Sigmoid colon (tissue), 4 donors: ENCODE results near the gene PRKAG2.

Source experiments
- EP300 ChIP-seq, 4 donors: sonication (generic); formaldehyde crosslinking; IDR thresholded peaks; one replicate each; pipeline ENCODE4 v1.6.1; 2017; ENCODE audit warnings: antibody characterized with exemption in 4 of 4
- POLR2A ChIP-seq, 2 donors: fragments of 450-650 bp; IDR thresholded peaks; one replicate each; pipeline ENCODE4 v1.6.1; 2016; ENCODE audit warnings: antibody characterized with exemption in 2 of 2, mild to moderate bottlenecking in 2 of 2, moderate library complexity in 2 of 2
- TF ChIP-seq, protein P1 (sequence below), 4 experiments: fragments of 450-650 bp in 3 of 4; fragments of 200-600 bp in 1 of 4; IDR thresholded peaks; one replicate each; pipeline ENCODE4 v1.5.1; 2016 to 2019; ENCODE audit warnings: antibody characterized with exemption in 4 of 4, mild to moderate bottlenecking in 3 of 4, moderate library complexity in 2 of 4

DNA sequence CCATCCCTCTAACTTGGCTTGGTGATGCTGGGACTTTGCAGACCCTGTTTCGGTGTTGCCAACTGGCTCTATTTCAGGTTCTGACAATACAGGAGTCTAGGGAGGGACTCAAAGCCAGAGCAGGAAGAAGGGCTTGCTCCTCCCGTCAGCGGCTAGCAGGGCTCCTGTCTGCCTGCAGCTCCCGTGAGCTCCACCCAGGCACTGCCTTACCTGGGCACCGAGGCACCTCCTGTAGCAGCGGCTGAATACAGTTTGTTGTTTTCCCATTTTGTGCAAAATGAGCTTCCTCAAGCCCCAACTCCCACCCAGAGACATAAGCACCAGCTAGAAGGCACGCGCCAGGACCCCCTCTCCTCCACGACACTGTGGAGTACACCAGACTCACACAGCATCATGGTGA, 287.9 kb downstream of the PRKAG2 start:
- TF ChIP-seq, protein P1, sequence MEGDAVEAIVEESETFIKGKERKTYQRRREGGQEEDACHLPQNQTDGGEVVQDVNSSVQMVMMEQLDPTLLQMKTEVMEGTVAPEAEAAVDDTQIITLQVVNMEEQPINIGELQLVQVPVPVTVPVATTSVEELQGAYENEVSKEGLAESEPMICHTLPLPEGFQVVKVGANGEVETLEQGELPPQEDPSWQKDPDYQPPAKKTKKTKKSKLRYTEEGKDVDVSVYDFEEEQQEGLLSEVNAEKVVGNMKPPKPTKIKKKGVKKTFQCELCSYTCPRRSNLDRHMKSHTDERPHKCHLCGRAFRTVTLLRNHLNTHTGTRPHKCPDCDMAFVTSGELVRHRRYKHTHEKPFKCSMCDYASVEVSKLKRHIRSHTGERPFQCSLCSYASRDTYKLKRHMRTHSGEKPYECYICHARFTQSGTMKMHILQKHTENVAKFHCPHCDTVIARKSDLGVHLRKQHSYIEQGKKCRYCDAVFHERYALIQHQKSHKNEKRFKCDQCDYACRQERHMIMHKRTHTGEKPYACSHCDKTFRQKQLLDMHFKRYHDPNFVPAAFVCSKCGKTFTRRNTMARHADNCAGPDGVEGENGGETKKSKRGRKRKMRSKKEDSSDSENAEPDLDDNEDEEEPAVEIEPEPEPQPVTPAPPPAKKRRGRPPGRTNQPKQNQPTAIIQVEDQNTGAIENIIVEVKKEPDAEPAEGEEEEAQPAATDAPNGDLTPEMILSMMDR (IDR thresholded peaks at IDR 0.05) = no peak
- no peak for TF ChIP-seq POLR2A (IDR thresholded peaks at IDR 0.05)
- no peak for TF ChIP-seq EP300 (IDR thresholded peaks at IDR 0.05)
